B cell (primary cell): Measurements from ENCODE around the gene WDR7. TPM values are rescaled to one million over a fixed set of nuclear protein-coding genes. Genes with fewer than 3 reads are reported as not detected.

Experiments used
- ATAC-seq: fragments of 200-7000 bp; cut with Tn5 transposase; one replicate; pipeline ENCODE4 v1.10.0; 2021; ENCODE audit warnings: low read depth, mild to moderate bottlenecking, moderate number of reproducible peaks, moderate library complexity
- CTCF ChIA-PET: fragments of 350-600 bp; sonication (Branson Sonifier 250); formaldehyde crosslinking; loops from one replicate; lab custom pipeline; 2021; ENCODE audit warnings: antibody characterized with exemption, inconsistent platforms; lab: Charles Lee
- POLR2A ChIA-PET: fragments of 350-600 bp; sonication (Branson Sonifier 250); formaldehyde crosslinking; loops from one replicate; lab custom pipeline; 2021; ENCODE audit warnings: antibody characterized with exemption; lab: Charles Lee
- DNase-seq: peaks from one replicate; pipeline ENCODE4 v3.0.0; 2013
- H2AFZ ChIP-seq: 2 replicates; pipeline ENCODE4 v1.6.1; 2012; ENCODE audit warnings: mild to moderate bottlenecking, low read depth, low read length; ENCODE audit not compliant: insufficient read depth, poor library complexity, severe bottlenecking
- H3K27ac ChIP-seq, 2 donors: 1 replicate in 1 of 2; 2 replicates in 1 of 2; pipeline ENCODE4 v1.5.1; 2012 to 2013; ENCODE audit warnings: low read length in 2 of 2, mild to moderate bottlenecking in 2 of 2, moderate library complexity in 1 of 2
- H3K27me3 ChIP-seq, 4 experiments: fragments of 200-600 bp in 1 of 4; sonication (generic) in 1 of 4; replicated peaks in 1 of 4; 1 replicate in 2 of 4; 2 replicates in 2 of 4; pipeline versions ENCODE4 v1.6.1 to v1.7.0; 2013 to 2016; ENCODE audit warnings: low read length in 3 of 4, mild to moderate bottlenecking in 2 of 4, mixed read lengths in 1 of 4, moderate library complexity in 1 of 4; ENCODE audit not compliant: insufficient read depth in 4 of 4, control insufficient read depth in 3 of 4; ENCODE audit errors: control extremely low read depth in 1 of 4
- H3K36me3 ChIP-seq, 2 experiments: replicated peaks in 1 of 2; 1 replicate in 1 of 2; 2 replicates in 1 of 2; pipeline versions ENCODE4 v1.6.1 to v1.7.1; 2013; ENCODE audit warnings: low read length in 1 of 2; ENCODE audit not compliant: insufficient read depth in 2 of 2, control insufficient read depth in 1 of 2; ENCODE audit errors: control extremely low read depth in 1 of 2, extremely low read depth in 1 of 2
- H3K4me1 ChIP-seq, 2 donors: fragments of 200-600 bp in 1 of 2; sonication (generic) in 1 of 2; 1 replicate in 1 of 2; 2 replicates in 1 of 2; pipeline versions ENCODE4 v1.5.1 to v1.6.1; 2013 to 2017; ENCODE audit warnings: low read length in 2 of 2; ENCODE audit not compliant: control insufficient read depth in 2 of 2, insufficient read depth in 2 of 2
- H3K4me2 ChIP-seq: replicated peaks from 2 replicates; pipeline ENCODE3; 2012; ENCODE audit warnings: mild to moderate bottlenecking, low read depth, low read length; ENCODE audit not compliant: poor library complexity, severe bottlenecking
- H3K4me3 ChIP-seq, 5 experiments: fragments of 200-600 bp in 1 of 5; sonication (generic) in 1 of 5; 1 replicate in 3 of 5; 2 replicates in 2 of 5; pipeline versions ENCODE4 v1.5.1 to v1.7.0; 2011 to 2016; ENCODE audit warnings: low read length in 4 of 5, mild to moderate bottlenecking in 4 of 5, low read depth in 2 of 5, control low read depth in 1 of 5, moderate library complexity in 1 of 5; ENCODE audit not compliant: insufficient read depth in 1 of 5; ENCODE audit errors: control extremely low read depth in 1 of 5, extremely low read depth in 1 of 5
- H3K79me2 ChIP-seq: fragments of 200-600 bp; sonication (generic); one replicate; pipeline ENCODE4 v1.6.0; 2016; ENCODE audit warnings: low read length; ENCODE audit not compliant: control insufficient read depth, insufficient read depth
- H3K9ac ChIP-seq: fragments of 200-600 bp; sonication (generic); 2 replicates; pipeline ENCODE4 v1.6.1; 2017; ENCODE audit warnings: mild to moderate bottlenecking, low read length, moderate library complexity
- H3K9me3 ChIP-seq, 3 donors: one replicate each; pipeline versions ENCODE4 v1.6.1 to v1.7.1; 2013; ENCODE audit warnings: low read length in 2 of 3; ENCODE audit not compliant: control insufficient read depth in 2 of 3, insufficient read depth in 1 of 3; ENCODE audit errors: control extremely low read depth in 1 of 3
- H4K20me1 ChIP-seq: 2 replicates; pipeline ENCODE4 v1.6.0; 2012; ENCODE audit warnings: mild to moderate bottlenecking, low read length; ENCODE audit not compliant: insufficient read depth, control insufficient read depth, poor library complexity, severe bottlenecking
- H3K27ac Mint-ChIP-seq: one replicate; pipeline ENCODE4 v1.8.0; 2021; ENCODE audit warnings: mixed read lengths
- H3K27me3 Mint-ChIP-seq: one replicate; pipeline ENCODE4 v1.8.0; 2021; ENCODE audit warnings: mixed read lengths
- H3K4me1 Mint-ChIP-seq: one replicate; pipeline ENCODE4 v1.8.0; 2021; ENCODE audit warnings: mixed read lengths
- H3K4me3 Mint-ChIP-seq: one replicate; pipeline ENCODE4 v1.8.0; 2021; ENCODE audit warnings: mixed read lengths
- H3K9me3 Mint-ChIP-seq: one replicate; pipeline ENCODE4 v1.8.0; 2022; ENCODE audit warnings: mixed read lengths; ENCODE audit not compliant: insufficient read depth
- CTCF ChIP-seq: fragments of 200-600 bp; IDR thresholded peaks from one replicate; pipeline ENCODE4 v1.8.0; 2022; ENCODE audit warnings: antibody characterized with exemption, mild to moderate bottlenecking
- EZH2 ChIP-seq: IDR thresholded peaks from 2 replicates; pipeline ENCODE4 v1.6.1; 2012; ENCODE audit warnings: borderline replicate concordance, low read depth, mild to moderate bottlenecking, moderate library complexity, low read length; ENCODE audit not compliant: insufficient read depth, poor library complexity, severe bottlenecking
- WGBS: methylation state at CpG from one replicate; pipeline ENCODE4 v1.1.5; 2013; ENCODE audit warnings: missing lambda C conversion rate; ENCODE audit not compliant: insufficient coverage; 5-methylcytosine and 5-hydroxymethylcytosine counted together
- intact Hi-C: fragments of 100-400 bp; cut with micrococcal nuclease; formaldehyde crosslinking; loops from one replicate; pipeline ENCODE4 v1.10.0; 2022
- polyA plus RNA-seq: library from polyadenylated mRNA; depleted of rRNA; stranded (reverse); fragments of >200 nt; gene quantifications from 2 replicates; pipeline ENCODE4 v1.2.3, GENCODE V29; 2012
- total RNA-seq, 2 donors: library from RNA; stranded (reverse); fragments of 120-200 nt in 1 of 2; gene quantifications; 1 replicate in 1 of 2; 2 replicates in 1 of 2; pipeline versions ENCODE4 v1.2.3 to v1.2.4, GENCODE V29; 2013 to 2022

The WDR7 gene
- total and polyA plus RNA-seq, 2 donors (not counting 1 experiment from before 2014, with no cell fraction given): 5.5 to 45.0 TPM

- H3K79me2 ChIP-seq: no peaks in the 10 kb centered on the region
- no peak overlapping the region for H3K27ac ChIP-seq
- H3K9ac ChIP-seq: no peak overlapping the region
- Mint-ChIP-seq H3K4me1 (peaks cover 45% of the 10 kb centered on the region), H3K27ac (no peak overlapping the region), H3K27me3 (peaks cover 83% of the 10 kb centered on the region), H3K4me3 (no peak overlapping the region), H3K9me3 (peaks cover 12% of the 10 kb centered on the region)
- DNase-seq (no peak), ATAC-seq (no peak)
- ChIA-PET POLR2A (no interaction called here), CTCF (no interaction called here)
- H2AFZ ChIP-seq: no peak overlapping the region
- no peaks in the 10 kb centered on the region for H3K36me3 ChIP-seq
- H3K4me1 ChIP-seq: peaks cover 36 to 40% of the 10 kb centered on the region in 2 donors
- H3K4me2 ChIP-seq: no peak overlapping the region
- TF ChIP-seq CTCF (no peak), EZH2 (no peak)
- 100% methylated on average over 3 of the region's 3 CpGs for WGBS
- H3K9me3 ChIP-seq: peaks cover 7 to 74% (median 25%) of the 10 kb centered on the region in 3 donors
- H4K20me1 ChIP-seq: no peaks in the 10 kb centered on the region
- intact Hi-C loops: no loop called here
- no peak overlapping the region for H3K4me3 ChIP-seq
- H3K27me3 ChIP-seq: peaks cover 0 to 84% (median 59%) of the 10 kb centered on the region in 4 experiments
Measured at GRCh38 chr18:57080479-57080878, 429.3 kb downstream of the WDR7 start.

- ATAC-seq (no peak), DNase-seq (no peak)
- POLR2A ChIA-PET: no interaction called here
- H4K20me1 ChIP-seq: no peaks in the 10 kb centered on the region
- H3K27me3 ChIP-seq: peaks cover 0 to 85% (median 66%) of the 10 kb centered on the region in 4 experiments
- no peak overlapping the region for H3K9ac ChIP-seq
- Mint-ChIP-seq H3K4me1 (peaks cover 39% of the 10 kb centered on the region), H3K27ac (no peak overlapping the region), H3K9me3 (peaks cover 12% of the 10 kb centered on the region), H3K4me3 (no peak overlapping the region), H3K27me3 (peaks cover 83% of the 10 kb centered on the region)
- no peaks in the 10 kb centered on the region for H3K36me3 ChIP-seq
- CTCF ChIA-PET: no interaction called here
- H3K27ac ChIP-seq: no peak overlapping the region
- H3K79me2 ChIP-seq: no peaks in the 10 kb centered on the region
- 74% methylated on average over 3 of the region's 10 CpGs for WGBS
- H3K4me2 ChIP-seq: no peak overlapping the region
- H3K4me1 ChIP-seq: peaks cover 35 to 39% of the 10 kb centered on the region in 2 donors
- peaks cover 9 to 64% (median 25%) of the 10 kb centered on the region in 3 donors for H3K9me3 ChIP-seq
- intact Hi-C loops: no loop called here
- no peak overlapping the region for H2AFZ ChIP-seq
- TF ChIP-seq EZH2 (no peak), CTCF (no peak)
- H3K4me3 ChIP-seq: no peak overlapping the region
Measured at GRCh38 chr18:57081899-57082298, 430.7 kb downstream of the WDR7 start.
